CD4-positive, alpha-beta T cell treated with Interleukin-6 at 100 ng/mL for 8 hours (primary cell): ENCODE measurements around the gene HAO2.
"Not testable (repeated sequence)": the region's sequence is repeated elsewhere in the genome, so short reads cannot be mapped to it uniquely, and the experiment has no call there.

ENCODE experiments used
- DNase-seq: peaks from one replicate; pipeline ENCODE4 v3.0.0-alpha.2; 2020; ENCODE audit warnings: mixed read lengths, low spot score

The HAO2 gene

DNA sequence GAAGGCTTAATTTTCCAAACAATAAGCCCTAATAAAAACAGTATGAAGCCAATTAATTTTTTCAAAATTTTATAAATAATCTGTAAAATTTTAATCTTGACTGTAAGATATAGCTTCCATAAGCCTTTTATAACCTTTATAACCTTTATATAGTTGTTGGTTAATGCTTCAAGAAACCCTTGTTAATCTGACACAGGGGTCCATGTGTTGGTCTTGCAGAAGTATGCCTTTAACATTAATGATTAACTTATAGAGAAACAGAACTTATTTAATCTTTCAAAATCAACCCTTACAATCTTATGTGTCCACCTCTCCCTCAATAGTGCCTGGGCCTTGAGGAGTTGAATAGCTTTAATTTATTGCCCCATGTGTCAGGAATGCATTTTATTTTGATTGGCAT is 23.2 kb upstream of the HAO2 start:
- DNase-seq: no peak

DNA sequence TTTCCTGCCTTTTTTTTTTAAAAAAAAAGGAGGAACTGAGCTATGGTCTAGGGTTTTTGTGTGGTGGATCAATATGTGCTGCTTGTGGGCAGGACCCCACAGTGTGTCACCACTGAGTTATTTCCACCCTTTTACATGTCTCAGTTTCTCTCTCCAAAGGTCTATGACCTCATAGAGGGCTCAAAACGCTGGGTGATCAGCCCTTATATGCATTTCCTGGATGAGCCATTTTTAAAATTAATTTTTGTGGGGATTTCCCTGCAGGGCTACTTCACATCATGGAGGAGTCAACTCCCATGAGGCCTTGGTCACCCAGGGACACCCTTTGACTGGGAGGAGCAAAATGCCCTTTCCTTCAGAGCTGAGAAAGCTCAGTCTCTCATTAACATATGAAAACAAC is 20.7 kb upstream of the HAO2 start:
- DNase-seq: no peak

DNA sequence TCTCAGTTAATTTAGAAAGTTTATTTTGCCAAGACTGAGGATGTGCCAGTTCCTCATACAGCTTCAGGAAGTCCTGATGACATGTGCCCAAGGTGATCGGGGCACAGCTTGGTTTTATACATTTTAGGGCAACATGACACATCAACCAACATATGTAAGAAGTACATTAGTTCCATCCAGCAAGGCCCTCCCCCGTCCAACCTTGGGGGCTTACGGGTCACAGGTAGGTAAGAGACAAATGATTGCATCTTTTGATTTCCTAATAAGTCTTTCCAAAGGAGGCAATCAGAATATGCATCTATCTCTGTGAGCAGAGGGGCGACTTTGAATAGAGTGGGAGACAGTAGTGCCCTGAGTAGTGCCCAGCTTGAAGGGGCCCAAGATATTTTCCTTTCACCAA is 19.6 kb upstream of the HAO2 start:
- no peak for DNase-seq

DNA sequence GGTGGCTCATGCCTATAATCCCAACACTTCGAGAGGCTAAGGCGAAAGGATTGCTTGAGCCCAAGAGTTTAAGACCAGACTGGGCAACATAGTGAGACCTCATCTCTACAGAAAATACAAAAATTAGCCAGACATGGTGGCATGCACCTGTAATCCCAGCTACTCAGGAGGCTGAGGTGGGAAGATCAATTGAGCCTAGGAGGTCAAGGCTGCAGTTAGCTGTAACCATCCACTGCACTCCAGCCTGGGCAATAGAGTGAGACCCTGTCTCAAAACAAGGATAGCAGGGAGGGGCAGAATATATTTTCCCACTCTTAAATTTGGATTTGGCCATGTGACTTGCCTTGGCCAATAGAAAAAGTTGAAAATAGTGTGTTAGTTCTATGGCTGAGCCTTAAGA is 17.7 kb upstream of the HAO2 start:
- DNase-seq: not testable (repeated sequence)

DNA sequence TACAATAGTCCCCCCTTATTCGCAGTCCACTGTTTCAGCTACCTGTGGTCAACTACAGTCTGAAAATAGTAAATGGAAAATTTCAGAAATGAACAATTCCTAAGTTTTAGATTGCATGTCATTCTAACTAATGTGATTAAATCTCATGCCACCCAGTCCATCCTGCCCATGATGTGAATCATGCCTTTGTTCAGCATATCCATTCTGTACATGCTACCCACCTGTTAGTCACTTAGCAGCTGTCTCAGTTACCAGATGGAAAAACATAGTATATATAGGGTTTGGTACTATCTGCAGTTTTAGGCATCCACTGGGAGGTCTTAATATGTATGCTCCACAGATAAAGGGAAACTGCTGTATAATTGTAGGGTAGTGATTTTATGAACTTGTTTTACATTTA is 16.6 kb upstream of the HAO2 start:
- DNase-seq: no peak

DNA sequence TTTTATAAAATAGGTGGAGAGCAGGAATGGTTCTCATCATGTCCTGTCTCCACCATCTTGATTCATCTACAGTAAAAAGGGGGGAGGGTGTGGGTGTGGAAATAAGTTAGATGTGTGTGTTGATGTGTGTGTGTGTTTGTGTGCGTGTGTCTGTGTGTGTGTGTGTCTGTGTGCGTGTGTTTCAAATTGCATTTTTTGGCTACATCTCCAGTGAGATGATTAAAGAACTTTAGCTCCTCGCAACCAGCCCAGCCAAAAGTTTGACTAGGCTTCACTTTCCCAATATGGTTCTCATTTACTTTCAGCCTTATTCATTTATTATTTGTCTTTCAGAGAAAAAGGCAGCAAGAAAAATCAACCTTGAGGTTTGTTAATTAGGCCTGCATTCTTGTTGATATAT is 14.7 kb upstream of the HAO2 start:
- DNase-seq: no peak

DNA sequence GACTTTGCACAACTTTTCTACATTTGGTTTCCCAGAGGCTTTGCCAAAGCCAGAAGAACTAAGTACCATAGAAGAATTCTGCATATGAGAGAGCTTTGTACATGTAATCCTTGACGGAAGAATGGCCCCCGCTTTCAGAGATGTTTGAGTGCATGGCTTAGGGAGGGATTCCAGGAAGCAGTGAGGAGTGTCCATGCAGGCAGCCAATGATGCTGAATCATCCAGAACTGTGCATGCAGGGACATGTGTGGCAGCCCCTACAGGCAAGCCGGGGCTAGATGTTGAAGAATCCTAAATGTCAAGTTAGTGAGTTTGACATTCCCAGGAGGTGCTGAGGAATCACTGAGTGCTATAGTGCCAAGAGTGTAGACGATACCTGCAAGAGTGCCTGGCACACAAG is 9.9 kb upstream of the HAO2 start:
- DNase-seq: no peak

DNA sequence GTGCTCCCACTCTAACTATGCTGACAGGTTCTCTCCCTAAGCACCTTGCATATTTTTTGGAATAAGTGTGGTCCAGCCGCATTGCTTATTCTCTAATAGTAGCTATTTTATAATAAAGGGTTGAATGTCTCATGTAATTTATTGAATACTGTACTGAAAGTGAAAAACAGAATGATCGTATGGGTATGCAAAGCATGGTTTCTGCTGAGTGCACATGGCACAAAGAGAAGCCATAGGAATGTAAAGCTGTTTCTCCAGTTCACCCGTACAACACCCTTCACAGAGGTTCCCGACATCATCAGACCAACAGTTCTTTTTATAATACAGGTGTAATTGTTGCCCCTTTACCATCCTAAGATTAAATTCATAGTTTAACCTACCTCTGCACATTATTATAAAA is 8.9 kb upstream of the HAO2 start:
- DNase-seq: no peak

DNA sequence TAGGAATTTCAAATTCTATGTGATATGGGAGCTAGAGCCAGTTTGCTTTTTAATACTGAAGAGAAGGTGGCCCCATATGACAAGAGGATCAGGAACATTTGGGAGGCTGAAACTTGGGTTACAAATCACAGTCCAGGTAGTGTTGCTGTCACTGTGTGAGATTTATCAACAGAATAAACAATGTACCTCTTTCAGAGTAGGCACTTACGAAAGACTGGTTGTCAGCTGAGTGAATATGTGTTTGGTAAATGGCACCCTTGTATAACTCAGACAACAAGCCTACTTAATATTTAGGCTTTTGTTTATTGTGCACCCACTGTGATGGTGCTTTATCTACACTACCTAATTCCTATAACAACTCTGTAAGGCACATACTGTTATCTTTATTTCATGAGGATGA is 7.4 kb upstream of the HAO2 start:
- DNase-seq: no peak

DNA sequence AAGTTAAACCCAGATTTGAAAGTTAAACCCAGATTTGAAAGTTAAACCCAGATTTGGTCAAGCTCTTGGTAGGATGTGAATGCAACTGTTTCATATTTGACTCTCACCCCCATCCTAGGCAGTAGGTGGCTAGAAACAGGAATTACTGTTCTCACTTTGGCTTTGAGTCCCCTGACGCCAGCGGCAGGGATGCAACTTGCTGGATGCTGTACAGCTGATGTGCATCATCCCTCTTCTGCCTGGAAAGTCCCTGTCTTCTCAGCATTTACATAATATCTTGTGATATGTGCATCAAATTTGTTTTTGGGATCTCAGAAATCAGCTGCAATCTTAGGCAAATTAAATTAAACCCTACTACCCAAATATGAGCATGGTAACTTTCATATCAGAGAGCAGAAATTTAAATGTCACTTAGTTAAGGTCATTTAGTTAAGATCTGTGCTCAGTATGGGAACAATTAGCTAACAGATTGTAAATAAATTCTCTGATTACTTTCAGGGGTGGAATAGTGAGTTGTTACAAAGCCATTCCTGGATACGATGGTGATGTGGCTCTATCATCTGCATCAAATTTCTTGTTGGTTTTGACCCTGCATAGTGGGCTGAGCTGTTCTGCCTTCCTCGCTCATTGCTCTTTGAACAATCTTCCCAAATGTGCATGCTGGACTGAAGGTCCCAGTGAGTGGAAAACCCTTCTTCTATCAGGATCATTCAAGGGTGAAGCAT is 6.8 kb upstream of the HAO2 start:
- no peak for DNase-seq

DNA sequence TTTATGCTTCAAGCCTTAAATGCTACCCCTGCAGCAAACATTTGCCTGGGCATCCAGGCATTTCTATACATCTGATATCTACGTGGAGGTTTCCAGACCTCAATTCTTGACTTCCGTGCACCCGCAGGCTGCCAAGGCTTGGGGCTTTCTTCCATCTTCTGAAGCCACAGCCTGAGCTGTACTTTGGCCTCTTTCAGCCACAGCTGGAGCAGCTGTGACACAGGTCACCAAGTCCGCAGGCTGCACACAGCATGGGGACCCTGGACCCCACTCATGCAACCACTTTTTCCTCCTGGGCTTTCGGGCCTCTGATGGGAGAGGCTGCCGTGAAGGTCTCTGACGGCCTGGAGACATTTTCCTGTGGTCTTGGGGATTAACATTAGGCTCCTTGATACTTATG is 5.4 kb upstream of the HAO2 start:
- no peak for DNase-seq

DNA sequence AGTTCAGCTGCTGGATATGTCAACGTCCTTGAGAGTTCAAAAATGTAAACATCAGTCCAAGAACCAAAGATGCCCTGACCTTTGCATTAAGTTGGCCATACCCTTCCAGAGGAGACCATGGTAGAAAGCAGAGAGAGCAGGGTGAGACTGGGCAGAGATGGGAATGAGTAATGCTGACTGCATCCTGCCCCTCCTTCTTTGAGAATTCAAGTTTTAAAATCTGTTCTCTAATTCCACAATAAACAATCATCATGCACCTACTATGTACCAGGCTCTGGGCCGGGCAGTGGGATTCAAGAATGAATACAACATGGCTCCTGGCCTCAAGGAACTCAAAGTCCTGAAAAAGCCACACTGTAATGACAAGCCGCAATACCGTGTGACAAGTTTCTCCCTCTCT is 3.9 kb upstream of the HAO2 start:
- DNase-seq: no peak

DNA sequence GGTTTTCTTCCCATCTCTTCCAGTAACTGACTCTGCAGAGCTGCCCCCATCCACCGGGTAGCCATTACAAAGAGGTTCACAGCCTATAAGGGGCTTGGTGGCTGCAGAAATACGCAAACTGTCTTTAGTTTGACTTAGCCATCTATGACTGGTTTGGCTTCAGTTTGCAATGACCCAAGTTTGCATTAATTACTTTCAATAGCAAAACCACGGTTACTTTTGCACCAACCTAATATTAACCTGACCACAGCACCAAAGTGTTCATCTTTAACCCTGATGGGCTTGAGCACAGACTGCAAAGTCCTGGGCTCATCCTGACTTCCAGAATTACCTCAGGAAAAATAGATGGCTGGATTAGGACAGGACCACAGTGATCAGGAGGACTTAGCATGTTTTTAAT is 2.2 kb upstream of the HAO2 start:
- no peak for DNase-seq

DNA sequence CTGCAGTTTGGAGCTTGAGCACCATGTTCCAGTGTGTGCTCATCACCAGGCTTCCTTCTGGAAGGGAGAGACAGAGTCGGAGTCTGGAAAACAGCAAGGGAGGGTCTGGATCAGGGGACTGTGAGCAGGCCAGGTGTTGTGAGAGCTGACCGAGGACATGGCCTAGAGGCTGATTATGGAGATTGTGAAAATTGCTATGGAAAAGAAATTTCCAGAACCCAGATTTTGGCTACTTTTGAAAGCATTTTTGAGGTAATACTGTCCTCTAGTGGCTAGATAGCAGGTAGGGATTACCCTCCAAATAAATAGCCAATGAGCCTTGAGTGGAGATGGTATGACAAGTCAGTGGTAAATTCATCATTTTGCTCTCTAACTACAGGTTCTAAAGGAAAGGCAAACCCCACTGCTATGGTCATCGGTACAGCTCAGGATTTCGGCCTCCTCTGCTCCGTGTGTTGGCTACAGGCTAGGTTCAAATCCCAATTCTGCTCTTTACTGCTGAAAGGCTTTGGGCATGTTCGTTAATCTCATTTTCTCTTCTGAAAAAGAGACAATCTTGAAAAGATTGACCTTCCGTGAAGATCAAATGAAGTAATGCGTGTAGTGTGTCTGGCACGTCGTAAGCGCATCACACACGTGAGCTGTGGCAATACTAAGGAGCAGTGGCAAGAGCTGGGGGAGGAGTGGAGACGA is 1.0 kb upstream of the HAO2 start:
- DNase-seq: no peak

DNA sequence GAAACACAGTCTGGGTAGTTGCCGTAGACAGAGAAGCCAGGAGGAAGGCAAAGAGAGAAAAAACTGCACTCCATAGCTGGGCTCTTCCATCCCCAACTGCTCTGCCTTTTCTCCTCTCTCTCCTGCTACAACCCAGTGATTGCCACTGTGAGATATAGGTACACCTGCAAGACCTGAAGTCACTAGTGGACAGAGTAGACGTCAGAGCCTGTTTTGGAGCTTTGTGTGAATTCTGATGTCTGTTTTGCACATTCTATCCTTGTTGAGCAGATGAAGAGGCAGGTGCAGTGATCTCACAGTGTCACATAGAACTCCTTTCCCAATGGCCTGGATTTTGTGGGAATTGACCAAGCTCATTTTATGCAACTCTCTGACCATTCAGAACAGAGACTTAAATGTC is 2.2 kb downstream of the HAO2 start:
- no peak for DNase-seq

DNA sequence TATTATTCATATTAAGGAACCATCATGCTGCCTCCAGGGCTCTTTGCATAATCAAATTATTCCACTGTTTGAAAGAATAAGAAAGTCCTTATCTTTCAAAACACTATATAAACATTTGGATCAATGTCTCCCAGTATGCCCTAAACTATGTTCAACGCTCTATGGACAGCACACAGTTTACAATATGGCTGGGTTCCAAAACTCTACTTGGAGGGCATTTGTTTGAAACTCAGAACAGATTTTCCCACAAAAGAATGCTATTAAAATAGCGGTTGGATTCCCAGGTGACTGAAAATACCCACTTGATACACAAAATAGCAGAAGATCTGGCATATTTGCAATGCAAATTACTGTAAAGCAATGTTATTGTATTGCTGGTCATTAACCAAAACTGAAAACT is 3.2 kb downstream of the HAO2 start:
- DNase-seq: no peak

DNA sequence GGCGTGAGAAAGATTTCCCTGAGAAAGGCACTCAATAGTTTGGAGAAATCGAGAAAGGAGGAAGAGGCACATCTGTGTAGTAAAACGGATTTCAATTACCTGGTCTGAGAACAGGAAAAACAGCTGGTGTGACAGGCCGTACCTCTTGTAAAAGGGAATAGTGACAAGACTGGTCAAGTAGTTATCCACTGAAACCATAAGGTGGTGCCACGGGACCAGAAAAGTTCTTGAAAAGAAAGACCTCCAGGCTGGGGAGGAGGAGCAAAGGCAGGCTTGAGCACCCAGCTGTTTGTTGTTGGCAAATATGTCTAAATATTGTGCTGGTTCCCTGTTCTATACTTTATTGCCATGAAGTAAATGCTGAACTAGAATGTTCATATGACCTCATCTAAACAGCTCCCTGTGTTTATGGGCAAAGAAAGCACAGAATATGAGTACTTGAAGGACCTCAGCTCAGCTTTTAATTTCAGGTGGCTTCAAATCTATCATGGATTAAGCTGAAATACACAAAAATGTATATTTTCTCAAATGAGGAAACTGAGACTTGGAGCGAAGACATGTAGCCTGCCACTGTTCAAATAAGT is 4.0 kb downstream of the HAO2 start:
- DNase-seq: no peak

DNA sequence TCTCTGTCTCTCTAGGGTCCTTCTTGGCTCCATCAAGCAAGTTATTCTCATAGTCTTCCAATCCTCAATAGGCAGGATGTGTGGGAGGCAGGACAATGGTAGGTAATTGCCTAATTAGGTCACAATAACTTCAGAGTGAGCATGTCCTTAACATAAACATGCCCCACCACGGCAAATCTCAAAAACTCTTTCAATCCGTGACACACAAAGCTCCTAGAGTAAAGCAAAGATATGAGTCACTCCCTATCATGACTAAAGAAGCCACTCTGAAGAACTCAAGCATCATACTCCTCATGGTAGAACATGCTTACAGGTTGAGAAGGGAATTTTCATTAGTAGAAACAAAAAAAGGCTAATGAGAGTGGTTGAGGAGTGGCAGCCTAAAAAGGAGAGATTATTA is 4.9 kb downstream of the HAO2 start:
- no peak for DNase-seq

DNA sequence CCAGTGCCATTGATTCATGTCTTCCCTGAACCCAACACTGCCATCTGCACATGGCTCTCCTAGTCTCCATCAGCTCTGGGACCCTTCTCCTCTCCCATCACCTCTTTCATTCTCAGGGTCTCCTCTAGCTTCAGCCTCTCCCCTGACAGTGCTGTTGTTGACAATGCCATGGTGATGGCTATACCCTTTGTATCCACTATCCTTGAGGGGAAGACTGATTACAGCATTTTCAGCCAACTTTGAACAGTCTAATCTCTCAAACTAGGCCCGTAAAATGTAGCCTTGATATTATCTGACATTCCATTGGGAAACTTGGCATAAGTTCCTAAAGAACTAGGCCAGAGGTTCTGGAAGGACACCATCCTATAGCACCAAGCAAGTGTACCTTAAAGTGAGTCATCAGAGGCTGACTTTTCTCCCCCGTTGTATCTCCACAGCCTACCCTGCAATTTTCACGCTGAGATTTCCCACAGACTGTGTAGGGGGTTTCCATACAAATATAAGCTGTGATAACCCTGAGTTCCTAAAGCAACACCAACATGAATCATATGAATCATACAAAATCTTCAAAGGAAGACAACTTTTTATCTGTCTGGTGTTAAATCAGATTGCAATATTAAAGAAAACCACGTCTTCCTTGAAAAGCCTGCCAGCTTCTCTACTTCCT is 5.8 kb downstream of the HAO2 start:
- no peak for DNase-seq

DNA sequence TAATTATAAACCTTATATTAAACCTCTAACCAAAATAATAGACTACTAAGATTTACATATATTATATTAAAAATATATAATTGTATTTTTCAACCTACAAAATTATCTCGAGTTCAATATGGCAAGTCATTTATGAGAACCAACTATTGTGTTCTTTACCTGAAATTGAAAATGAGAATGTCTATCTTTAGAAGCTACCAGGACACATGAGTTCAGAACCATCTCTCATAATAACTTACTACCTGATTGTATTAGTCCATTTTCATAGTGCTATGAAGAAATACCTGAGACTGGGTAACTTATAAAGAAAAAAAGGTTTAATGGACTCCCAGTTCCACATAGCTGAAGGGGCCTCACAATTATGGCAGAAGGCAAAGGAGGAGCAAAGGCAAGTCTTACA is 6.8 kb downstream of the HAO2 start:
- no peak for DNase-seq

DNA sequence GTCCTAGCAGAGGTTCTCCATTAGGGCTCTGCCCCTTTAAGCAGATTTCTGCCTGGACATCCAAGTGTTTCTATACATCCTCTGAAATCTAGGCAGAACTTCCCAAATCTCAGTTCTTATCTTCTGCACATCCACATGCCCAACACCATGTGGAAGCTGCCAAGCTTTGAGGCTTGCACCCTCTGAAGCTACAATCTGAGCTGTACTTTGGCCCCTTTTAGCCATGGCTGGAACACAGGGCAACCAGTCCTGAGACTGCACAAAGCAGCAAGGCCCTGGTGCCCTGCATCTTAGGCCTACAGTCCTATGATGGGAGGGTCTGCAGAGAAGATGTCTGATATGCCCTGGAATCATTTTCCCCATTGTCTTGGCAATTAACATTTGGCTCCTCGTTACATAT is 8.0 kb downstream of the HAO2 start:
- DNase-seq: no peak

DNA sequence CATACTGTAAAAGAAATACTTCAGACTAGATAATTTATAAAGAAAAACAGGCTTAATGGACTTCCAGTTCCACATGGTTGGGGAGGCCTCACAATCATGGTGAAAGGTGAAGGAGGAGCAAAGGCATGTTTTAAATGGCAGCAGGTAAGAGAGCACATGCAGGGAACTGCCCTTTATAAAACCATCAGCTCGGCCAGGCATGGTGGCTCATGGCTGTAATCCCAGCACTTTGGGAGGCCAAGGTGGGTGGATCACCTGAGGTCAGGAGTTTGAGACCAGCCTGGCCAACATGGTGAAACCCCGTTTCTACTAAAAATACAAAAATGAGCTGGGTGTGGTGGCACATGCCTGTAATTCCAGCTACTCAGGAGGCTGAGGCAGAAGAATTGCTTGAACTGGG is 9.0 kb downstream of the HAO2 start:
- DNase-seq: not testable (repeated sequence)

DNA sequence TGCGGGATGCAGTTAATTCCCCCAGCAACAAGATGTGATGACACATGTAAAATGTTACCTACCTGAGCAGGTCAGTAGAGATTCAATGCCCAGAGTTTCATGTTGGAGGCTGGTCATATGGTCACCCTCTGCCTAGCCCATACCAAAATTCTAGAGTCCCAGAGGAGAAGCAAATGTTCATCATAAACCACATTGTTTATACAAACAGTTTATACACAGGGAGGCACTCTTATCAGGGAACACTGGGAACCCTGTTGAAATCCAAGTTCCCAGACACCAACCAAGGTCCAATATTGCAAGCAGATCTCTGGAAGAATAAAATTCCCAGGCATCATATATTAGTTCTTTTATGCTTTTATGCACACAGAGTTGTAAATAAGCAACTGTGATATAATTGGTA is 10.5 kb downstream of the HAO2 start:
- no peak for DNase-seq
